Stimulated activated CD4-positive, alpha-beta T cell treated with anti-CD3 and anti-CD28 coated beads, Interleukin-4, amount 100 ng/mL, for 1 hour (primary cell): Measurements from ENCODE around the gene TMPRSS9.
"Not testable (repeated sequence)": the region's sequence is repeated elsewhere in the genome, so short reads cannot be mapped to it uniquely, and the experiment has no call there.

ENCODE experiments used
- DNase-seq: peaks from one replicate; pipeline ENCODE4 v3.0.0-alpha.2; 2020

TMPRSS9 gene

GRCh38 chr19:2362970-2363300 lies 2.9 kb downstream of the TMPRSS9 start:
- no peak for DNase-seq

GRCh38 chr19:2363419-2363818 lies 3.4 kb downstream of the TMPRSS9 start:
- DNase-seq: no peak

DNA sequence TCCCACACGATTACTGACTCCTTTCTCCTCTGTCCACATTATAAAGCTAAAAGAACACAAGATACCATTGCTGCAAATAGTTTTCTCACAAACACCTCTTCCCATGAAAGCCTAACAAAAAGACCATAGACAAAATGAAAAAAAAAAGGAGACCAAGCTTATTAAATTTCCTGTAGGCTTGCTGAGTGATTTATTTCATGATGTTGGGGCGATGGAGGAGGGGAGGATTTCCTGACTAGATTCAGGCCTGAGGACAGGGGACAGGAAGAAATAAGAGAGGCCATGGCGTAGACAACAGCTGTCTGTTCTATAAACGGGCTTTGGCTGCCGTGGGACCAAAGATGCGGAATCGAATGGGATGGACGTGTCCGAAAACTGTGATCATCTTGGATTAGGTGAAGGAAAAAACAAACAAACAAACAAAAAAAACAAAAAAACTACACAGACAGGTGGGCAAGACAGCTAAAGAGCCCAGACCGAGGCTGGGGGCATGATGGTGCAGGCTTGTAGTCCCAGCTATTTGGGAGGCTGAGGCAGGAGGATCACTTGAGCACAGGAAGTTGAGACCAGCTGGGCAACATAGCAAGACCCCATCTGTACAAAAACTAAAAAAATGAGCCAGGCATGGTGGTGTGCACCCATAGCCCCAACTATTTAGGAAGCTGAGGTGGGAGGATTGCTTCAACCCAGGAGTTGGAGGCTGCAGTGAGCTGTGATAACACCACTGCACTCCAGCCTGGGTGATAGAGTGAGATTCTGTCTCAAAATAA lies 5.3 kb downstream of the TMPRSS9 start:
- DNase-seq: no peak

GRCh38 chr19:2371656-2372055 lies 11.6 kb downstream of the TMPRSS9 start:
- DNase-seq: no peak

GRCh38 chr19:2372076-2372612 lies 12.1 kb downstream of the TMPRSS9 start:
- DNase-seq: no peak

- no peak for DNase-seq
These were observed 14.7 kb downstream of the TMPRSS9 start for GRCh38 chr19:2374808-2375207.

- DNase-seq: no peak
These were observed 15.5 kb downstream of the TMPRSS9 start for GRCh38 chr19:2375353-2376121.

GRCh38 chr19:2376784-2377519 lies 16.9 kb downstream of the TMPRSS9 start:
- DNase-seq: no peak

GRCh38 chr19:2380567-2380966 lies 20.5 kb downstream of the TMPRSS9 start:
- DNase-seq: no peak

DNA sequence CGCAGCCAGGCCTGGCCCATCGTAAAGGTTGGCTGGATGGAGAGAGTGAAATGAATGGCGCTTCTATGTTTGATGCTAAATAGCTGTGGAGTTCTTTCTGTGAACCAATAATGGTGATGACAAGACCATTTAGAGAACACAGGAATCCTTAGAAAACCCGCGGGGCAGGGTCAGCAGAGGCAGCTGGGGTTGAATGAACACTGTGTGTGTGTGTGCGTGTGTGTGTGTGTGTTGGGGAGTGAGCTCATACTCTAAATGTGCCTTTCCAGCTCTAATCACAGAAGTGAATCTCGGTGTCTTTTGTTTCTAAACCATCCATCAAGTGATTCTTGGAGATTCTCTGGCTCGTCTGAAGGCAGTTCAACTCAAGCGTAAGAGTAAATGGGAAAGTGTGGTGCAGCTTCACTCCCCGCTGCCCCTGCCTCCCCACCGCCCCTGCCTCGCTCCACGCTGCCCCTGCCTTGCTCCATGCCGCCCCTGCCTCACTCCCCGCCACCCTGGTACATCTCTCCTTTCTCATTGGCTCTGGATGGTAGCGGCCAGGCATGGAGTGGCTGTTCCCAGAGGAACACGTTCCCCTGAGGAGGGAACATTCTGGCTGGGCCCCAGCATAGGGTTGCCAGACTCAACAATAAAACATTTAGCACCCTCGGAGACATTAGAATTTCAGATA lies 21.2 kb downstream of the TMPRSS9 start:
- no peak for DNase-seq

- no peak for DNase-seq
These were observed 22.6 kb downstream of the TMPRSS9 start for GRCh38 chr19:2382530-2383222.

- DNase-seq: no peak
These were observed 25.1 kb downstream of the TMPRSS9 start for GRCh38 chr19:2385053-2385721.

- no peak for DNase-seq
These were observed 27.6 kb downstream of the TMPRSS9 start for GRCh38 chr19:2387367-2388288.

- DNase-seq: no peak
These were observed 29.5 kb downstream of the TMPRSS9 start for GRCh38 chr19:2389594-2389993.

DNA sequence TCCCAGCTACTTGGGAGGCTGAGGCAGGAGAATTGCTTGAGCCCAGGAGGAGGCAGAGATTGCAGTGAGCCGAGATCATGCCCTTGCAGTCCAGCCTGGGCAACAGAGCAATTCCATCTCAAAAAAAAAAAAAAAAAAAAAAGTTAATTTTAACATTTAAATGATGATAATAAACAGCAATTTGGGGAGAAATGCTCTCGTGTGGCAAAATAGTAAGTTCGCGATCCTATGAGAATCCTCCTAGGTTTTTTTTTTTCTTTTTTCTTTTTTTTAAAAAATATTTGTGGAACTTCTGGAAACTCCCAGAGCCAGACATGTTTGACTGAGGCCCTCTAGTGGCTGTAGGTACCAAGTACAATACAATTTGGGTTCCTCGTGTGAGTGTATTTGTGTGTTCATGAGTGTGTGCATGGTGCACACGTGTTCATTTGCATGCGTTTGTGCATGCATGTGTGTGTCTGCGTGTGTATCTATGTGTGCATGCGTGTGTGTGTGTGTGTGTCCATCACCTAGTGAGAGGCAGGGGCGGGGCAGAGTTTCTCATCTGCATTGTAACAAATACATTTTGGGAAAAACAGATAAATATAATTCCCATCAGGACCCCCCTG lies 31.2 kb downstream of the TMPRSS9 start:
- DNase-seq: no peak

DNA sequence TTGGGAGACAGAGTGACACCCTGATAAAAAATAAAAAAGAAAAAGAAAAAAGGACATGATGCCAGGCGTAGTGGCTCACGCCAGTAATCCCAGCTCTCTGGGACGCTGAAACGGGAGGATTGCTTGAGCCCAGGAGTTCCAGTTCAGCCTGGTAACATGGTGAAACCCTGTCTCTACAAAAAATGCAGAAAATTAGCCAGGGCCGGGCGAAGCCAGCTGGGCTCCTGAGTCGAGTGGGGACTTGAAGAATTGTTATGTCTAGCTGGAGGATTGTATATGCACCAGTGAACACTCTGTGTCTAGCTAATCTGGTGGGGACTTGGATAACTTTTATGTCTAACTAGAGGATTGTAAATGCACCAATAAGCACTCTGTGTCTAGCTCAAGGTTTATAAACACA lies 32.3 kb downstream of the TMPRSS9 start:
- DNase-seq: no peak

DNA sequence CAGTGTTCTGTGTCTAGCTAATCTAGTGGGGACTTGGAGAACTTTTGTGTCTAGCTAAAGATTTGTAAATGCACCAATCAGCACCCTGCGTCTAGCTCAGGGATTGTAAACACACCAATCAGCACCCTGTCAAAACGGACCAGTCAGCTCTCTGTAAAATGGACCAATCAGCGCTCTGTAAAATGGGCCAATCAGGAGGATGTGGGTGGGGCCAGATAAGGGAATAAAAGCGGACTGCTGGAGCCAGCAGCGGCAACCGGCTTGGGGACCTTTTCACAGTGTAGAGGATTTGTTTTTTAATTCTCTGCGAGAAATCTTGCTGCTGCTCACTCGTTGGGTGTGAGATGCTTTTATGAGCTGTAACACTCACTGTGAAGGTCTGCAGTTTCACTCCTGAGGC lies 32.8 kb downstream of the TMPRSS9 start:
- DNase-seq: not testable (repeated sequence)

- DNase-seq: no peak
These were observed 34.0 kb downstream of the TMPRSS9 start for GRCh38 chr19:2394054-2394441.

DNA sequence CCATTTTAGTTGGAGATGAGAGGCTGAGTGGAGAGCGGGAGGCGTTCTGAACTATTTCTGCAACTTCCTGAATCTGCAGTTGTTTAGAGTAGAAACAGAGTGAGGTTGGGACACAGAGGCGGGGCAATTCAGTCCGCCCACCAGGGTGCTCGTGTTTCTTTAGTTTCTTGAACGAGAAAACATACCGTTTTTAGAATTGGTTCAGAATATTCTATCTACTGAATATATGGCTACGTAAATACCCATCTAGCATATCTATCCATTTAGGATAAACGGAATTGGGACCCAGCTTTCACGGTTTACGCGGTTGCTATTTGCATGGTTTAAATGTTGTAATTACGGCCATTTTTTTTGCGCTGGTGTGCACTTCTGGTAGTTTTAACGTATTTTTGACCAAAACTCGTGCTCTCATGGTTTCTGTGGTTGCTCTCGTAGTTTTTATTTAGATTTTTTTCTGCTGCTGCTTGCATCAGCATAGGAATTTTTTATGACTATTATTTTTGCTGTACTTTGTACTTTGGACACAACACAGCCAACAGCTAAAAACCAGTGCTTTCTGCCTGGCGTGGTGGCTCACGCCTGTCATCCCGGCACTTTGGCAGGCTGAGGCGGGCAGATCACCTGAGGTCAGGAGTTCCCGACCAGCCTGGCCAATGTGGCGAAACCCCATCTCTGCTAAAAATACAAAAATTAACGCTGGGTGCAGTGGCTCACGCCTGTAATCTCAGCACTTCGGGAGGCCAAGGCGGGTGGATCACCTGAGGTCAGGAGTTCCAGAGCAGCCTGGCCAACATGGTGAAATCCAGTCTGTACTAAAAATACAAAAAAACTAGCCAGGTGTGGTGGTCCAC lies 34.6 kb downstream of the TMPRSS9 start:
- no peak for DNase-seq
